C4-2B (cell line): Measurements from ENCODE around the gene SPTB.

Source experiments
- ZFX ChIP-seq: fragments of 450-650 bp; IDR thresholded peaks from 2 replicates; pipeline ENCODE4 v1.6.1; 2017
- TF ChIP-seq, protein P1 (sequence below): fragments of 450-650 bp; conservative IDR thresholded peaks from 2 replicates; pipeline ENCODE4 v1.5.1; 2017; ENCODE audit warnings: mild to moderate bottlenecking

DNA sequence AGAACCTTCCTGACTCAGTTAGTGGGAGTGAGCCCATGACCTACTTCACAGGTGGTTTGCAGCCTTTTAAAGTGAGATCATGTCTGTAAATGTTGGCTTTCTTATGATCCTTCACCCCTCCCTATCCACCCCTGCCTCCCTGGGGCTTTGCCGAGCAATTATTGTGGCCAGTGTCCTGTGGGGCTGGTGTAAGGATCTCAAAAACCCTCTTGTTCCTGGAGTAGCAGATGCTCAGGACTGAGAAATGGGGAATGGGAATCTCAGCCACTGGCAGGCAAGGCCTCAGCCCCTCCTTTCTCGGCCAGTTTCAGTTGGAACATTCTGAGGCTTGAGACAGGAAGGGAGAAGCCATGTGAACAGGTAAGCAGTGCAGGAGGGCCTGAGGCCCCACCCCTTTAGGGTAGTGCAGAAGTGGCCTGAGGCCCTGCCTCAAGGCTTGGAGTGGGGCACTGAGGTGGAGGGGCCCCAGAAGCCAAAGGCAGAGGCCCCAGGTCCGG, 121.6 kb downstream of the SPTB start:
- TF ChIP-seq, protein P1, sequence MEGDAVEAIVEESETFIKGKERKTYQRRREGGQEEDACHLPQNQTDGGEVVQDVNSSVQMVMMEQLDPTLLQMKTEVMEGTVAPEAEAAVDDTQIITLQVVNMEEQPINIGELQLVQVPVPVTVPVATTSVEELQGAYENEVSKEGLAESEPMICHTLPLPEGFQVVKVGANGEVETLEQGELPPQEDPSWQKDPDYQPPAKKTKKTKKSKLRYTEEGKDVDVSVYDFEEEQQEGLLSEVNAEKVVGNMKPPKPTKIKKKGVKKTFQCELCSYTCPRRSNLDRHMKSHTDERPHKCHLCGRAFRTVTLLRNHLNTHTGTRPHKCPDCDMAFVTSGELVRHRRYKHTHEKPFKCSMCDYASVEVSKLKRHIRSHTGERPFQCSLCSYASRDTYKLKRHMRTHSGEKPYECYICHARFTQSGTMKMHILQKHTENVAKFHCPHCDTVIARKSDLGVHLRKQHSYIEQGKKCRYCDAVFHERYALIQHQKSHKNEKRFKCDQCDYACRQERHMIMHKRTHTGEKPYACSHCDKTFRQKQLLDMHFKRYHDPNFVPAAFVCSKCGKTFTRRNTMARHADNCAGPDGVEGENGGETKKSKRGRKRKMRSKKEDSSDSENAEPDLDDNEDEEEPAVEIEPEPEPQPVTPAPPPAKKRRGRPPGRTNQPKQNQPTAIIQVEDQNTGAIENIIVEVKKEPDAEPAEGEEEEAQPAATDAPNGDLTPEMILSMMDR = no peak
- no peak for TF ChIP-seq ZFX
